Suprapubic skin (tissue), 4 donors: ENCODE results near the gene DNAJC15. TPM values are rescaled to one million over a fixed set of nuclear protein-coding genes. Genes with fewer than 3 reads are reported as not detected.

Source experiments
- DNase-seq, 2 donors: peaks; one replicate each; pipeline ENCODE4 v3.0.0-alpha.2; 2019; ENCODE audit warnings: low spot score in 2 of 2
- H3K27ac ChIP-seq: fragments of 200-600 bp; sonication (generic); one replicate; pipeline ENCODE4 v1.5.1; 2019
- H3K27me3 ChIP-seq: fragments of 200-600 bp; sonication (generic); one replicate; pipeline ENCODE4 v1.5.1; 2019
- H3K36me3 ChIP-seq: fragments of 200-600 bp; sonication (generic); one replicate; pipeline ENCODE4 v1.5.1; 2019
- H3K4me1 ChIP-seq: fragments of 200-600 bp; sonication (generic); one replicate; pipeline ENCODE4 v1.5.1; 2019
- H3K4me3 ChIP-seq: fragments of 200-600 bp; sonication (generic); one replicate; pipeline ENCODE4 v1.5.1; 2019; ENCODE audit warnings: mild to moderate bottlenecking
- H3K9me3 ChIP-seq: fragments of 200-600 bp; sonication (generic); one replicate; pipeline ENCODE4 v1.5.1; 2019
- CTCF ChIP-seq, 2 donors: fragments of 200-600 bp in 1 of 2; fragments of 450-650 bp in 1 of 2; sonication (generic) in 1 of 2; IDR thresholded peaks; one replicate each; pipeline ENCODE4 v1.5.1; 2016 to 2019; ENCODE audit warnings: antibody characterized with exemption in 2 of 2, mild to moderate bottlenecking in 1 of 2, moderate library complexity in 1 of 2
- EP300 ChIP-seq: sonication (generic); formaldehyde crosslinking; IDR thresholded peaks from one replicate; pipeline ENCODE4 v1.6.1; 2017; ENCODE audit warnings: antibody characterized with exemption
- POLR2A ChIP-seq, 2 donors: fragments of 450-650 bp; IDR thresholded peaks; one replicate each; pipeline ENCODE4 v1.6.1; 2017; ENCODE audit warnings: antibody characterized with exemption in 2 of 2, mild to moderate bottlenecking in 2 of 2, moderate library complexity in 2 of 2
- POLR2AphosphoS5 ChIP-seq, 3 donors: sonication (generic); formaldehyde crosslinking; IDR thresholded peaks; one replicate each; pipeline ENCODE4 v1.6.1; 2017; ENCODE audit warnings: antibody characterized with exemption in 3 of 3
- WGBS: methylation state at CpG from one replicate; pipeline ENCODE4 v1.1.5; 2018; 5-methylcytosine and 5-hydroxymethylcytosine counted together
- total RNA-seq, 4 donors: library from RNA; depleted of rRNA; stranded (reverse); fragments of >200 nt; gene quantifications; one replicate each; pipeline ENCODE4 v1.1.0, GENCODE V29; 2016

Gene DNAJC15
- total RNA-seq, 4 donors from 2014 or later, result 5.6 to 10.9 (median 8.0) TPM

- no peaks in the 10 kb centered on the region for H3K9me3 ChIP-seq
- H3K27me3 ChIP-seq, result no peaks in the 10 kb centered on the region
- H3K4me3 ChIP-seq, result no peak overlapping the region
- DNase-seq, result no peak
- H3K4me1 ChIP-seq, result no peaks in the 10 kb centered on the region
- no peaks in the 10 kb centered on the region for H3K36me3 ChIP-seq
- H3K27ac ChIP-seq, result no peak overlapping the region
- TF ChIP-seq CTCF (IDR thresholded peaks at IDR 0.05) (no peak), EP300 (no peak), POLR2AphosphoS5 (IDR thresholded peaks at IDR 0.05) (no peak), POLR2A (IDR thresholded peaks at IDR 0.05) (no peak)
- 61% methylated on average over 5 of the region's 5 CpGs for WGBS
Observed at GRCh38 chr13:43154156-43154651, 130.8 kb downstream of the DNAJC15 start.

DNA sequence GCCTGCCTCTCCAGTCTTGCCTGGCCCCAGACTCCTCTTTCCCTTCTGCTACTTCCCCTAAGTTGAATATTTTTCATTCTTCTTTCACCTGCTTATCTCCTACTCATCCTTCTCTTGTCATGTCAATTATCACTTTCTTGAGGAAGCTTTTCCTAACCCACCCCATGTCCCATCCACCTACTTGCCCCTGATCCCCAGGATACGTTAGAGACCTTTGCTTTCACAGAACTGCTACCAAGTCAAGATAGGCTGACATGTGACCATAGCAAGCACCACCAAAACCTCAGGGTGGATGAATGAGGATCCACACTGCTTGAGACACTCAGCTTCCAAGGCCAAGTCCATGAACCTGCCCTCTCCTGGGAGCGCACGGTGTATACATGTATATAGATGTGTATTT, 131.5 kb downstream of the DNAJC15 start:
- DNase-seq, result no peak
- TF ChIP-seq POLR2A (IDR thresholded peaks at IDR 0.05) (no peak), EP300 (no peak), CTCF (IDR thresholded peaks at IDR 0.05) (no peak), POLR2AphosphoS5 (IDR thresholded peaks at IDR 0.05) (no peak)

GRCh38 chr13:43156916-43157315, 133.5 kb downstream of the DNAJC15 start:
- WGBS, result 95% methylated on average over 2 of the region's 2 CpGs

More for the DNA sequence above, 131.5 kb downstream of the DNAJC15 start:
- H3K4me1 ChIP-seq, result no peaks in the 10 kb centered on the region
- no peaks in the 10 kb centered on the region for H3K9me3 ChIP-seq
- WGBS, result 95% methylated on average over 3 of the region's 3 CpGs
- H3K36me3 ChIP-seq, result no peaks in the 10 kb centered on the region
- H3K27ac ChIP-seq, result no peak overlapping the region
- no peak overlapping the region for H3K4me3 ChIP-seq
- H3K27me3 ChIP-seq, result no peaks in the 10 kb centered on the region

DNA sequence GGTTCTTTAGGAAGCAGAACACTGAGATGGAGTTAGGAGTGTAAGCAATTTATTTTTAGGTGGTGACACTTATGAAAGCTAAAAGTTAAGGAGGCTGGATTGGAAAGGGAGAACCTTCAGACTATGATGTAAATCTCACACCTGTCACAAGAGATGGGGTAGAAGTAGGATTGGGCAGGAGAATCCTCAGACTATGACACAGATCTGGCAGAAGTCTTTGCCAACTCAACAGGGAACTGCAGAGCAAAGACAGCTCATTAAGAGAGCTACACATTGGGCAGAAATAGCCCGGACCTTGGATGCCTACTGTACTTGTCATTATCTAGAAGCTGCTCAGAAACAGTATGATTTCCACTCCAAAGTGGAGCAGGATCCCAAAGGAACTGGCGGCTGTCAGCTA, 134.4 kb downstream of the DNAJC15 start:
- no peaks in the 10 kb centered on the region for H3K27me3 ChIP-seq
- no peaks in the 10 kb centered on the region for H3K36me3 ChIP-seq
- no peak for DNase-seq
- H3K4me1 ChIP-seq, result no peaks in the 10 kb centered on the region
- no peak overlapping the region for H3K4me3 ChIP-seq
- 88% methylated on average over 2 of the region's 2 CpGs for WGBS
- no peak for TF ChIP-seq POLR2A (IDR thresholded peaks at IDR 0.05)
- no peak for TF ChIP-seq EP300
- no peak for TF ChIP-seq CTCF (IDR thresholded peaks at IDR 0.05)
- TF ChIP-seq POLR2AphosphoS5 (IDR thresholded peaks at IDR 0.05), result no peak
- H3K9me3 ChIP-seq, result no peaks in the 10 kb centered on the region
- H3K27ac ChIP-seq, result no peak overlapping the region

More at GRCh38 chr13:43156916-43157315, 133.5 kb downstream of the DNAJC15 start:
- no peaks in the 10 kb centered on the region for H3K27me3 ChIP-seq
- H3K9me3 ChIP-seq, result no peaks in the 10 kb centered on the region
- no peaks in the 10 kb centered on the region for H3K36me3 ChIP-seq
- H3K4me3 ChIP-seq, result no peak overlapping the region
- no peaks in the 10 kb centered on the region for H3K4me1 ChIP-seq
- DNase-seq, result no peak
- H3K27ac ChIP-seq, result no peak overlapping the region
- TF ChIP-seq POLR2A (IDR thresholded peaks at IDR 0.05) (no peak), POLR2AphosphoS5 (IDR thresholded peaks at IDR 0.05) (no peak), EP300 (no peak), CTCF (IDR thresholded peaks at IDR 0.05) (no peak)

DNA sequence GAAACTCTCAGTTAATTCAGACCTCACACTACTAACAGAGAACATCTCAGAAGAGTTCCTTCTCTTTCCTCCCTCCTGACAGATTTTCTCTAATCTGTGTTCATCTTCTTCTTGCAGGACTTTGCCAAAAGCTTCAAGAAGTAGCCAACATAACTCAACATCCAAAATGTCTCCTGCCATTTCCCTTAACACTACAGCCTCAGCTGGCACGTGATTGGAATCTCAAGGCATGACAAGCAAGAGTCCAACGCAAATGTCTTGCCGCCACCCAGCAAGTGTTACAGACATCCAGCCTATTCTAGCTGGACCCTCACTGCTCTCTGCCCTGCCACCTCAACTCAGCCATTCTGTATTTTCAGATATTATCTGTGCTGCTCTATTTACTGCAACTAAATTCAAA, 135.1 kb downstream of the DNAJC15 start:
- no peaks in the 10 kb centered on the region for H3K4me1 ChIP-seq
- no peak overlapping the region for H3K4me3 ChIP-seq
- no peak for DNase-seq
- no peak overlapping the region for H3K27ac ChIP-seq
- H3K27me3 ChIP-seq, result no peaks in the 10 kb centered on the region
- H3K9me3 ChIP-seq, result no peaks in the 10 kb centered on the region
- WGBS, result 92% methylated on average over 3 of the region's 3 CpGs
- H3K36me3 ChIP-seq, result no peaks in the 10 kb centered on the region
- TF ChIP-seq POLR2A (IDR thresholded peaks at IDR 0.05) (no peak), POLR2AphosphoS5 (IDR thresholded peaks at IDR 0.05) (no peak), CTCF (IDR thresholded peaks at IDR 0.05) (no peak), EP300 (no peak)
